Chondrocyte (in vitro differentiated cells): ENCODE results near the gene DYNLRB2. TPM values are rescaled to one million over a fixed set of nuclear protein-coding genes. Genes with fewer than 3 reads are reported as not detected.

ENCODE experiments used
- DNase-seq: peaks from one replicate; pipeline ENCODE4 v3.0.0; 2021; ENCODE audit warnings: mixed read lengths, low spot score
- H3K27ac Mint-ChIP-seq: one replicate; pipeline ENCODE4 v1.8.0; 2021; ENCODE audit warnings: mild to moderate bottlenecking, moderate library complexity, mixed read lengths; ENCODE audit not compliant: unreplicated experiment
- H3K27me3 Mint-ChIP-seq: 2 replicates; pipeline ENCODE4 v1.8.0; 2021; ENCODE audit warnings: low read depth, mixed read lengths
- H3K36me3 Mint-ChIP-seq: 2 replicates; pipeline ENCODE4 v1.8.0; 2021; ENCODE audit warnings: low read depth, mixed read lengths
- H3K4me1 Mint-ChIP-seq: 2 replicates; pipeline ENCODE4 v1.8.0; 2021; ENCODE audit warnings: low read depth, mild to moderate bottlenecking, mixed read lengths
- H3K4me3 Mint-ChIP-seq: one replicate; pipeline ENCODE4 v1.8.0; 2021; ENCODE audit warnings: mild to moderate bottlenecking, moderate library complexity, mixed read lengths; ENCODE audit not compliant: unreplicated experiment
- H3K9me3 Mint-ChIP-seq: 2 replicates; pipeline ENCODE4 v1.8.0; 2021; ENCODE audit warnings: low read depth, mixed read lengths
- CTCF ChIP-seq: fragments of 200-600 bp; sonication (generic); IDR thresholded peaks from 2 replicates; pipeline ENCODE4 v1.5.0; 2021; ENCODE audit warnings: antibody characterized with exemption, mild to moderate bottlenecking, moderate library complexity
- total RNA-seq: library from RNA; stranded (reverse); gene quantifications from 3 replicates; pipeline ENCODE4 v1.2.1, GENCODE V29; 2021

DYNLRB2 gene
- total RNA-seq, 1 donor from 2014 or later = not detected

GRCh38 chr16:80583466-80583865 lies 42.7 kb downstream of the DYNLRB2 start:
- no peak overlapping the region for H3K27ac Mint-ChIP-seq
- TF ChIP-seq CTCF = no peak
- DNase-seq = no peak
- no peaks in the 10 kb centered on the region for H3K36me3 Mint-ChIP-seq
- H3K9me3 Mint-ChIP-seq = peaks cover 13% of the 10 kb centered on the region
- H3K27me3 Mint-ChIP-seq = peaks cover 2% of the 10 kb centered on the region
- no peak overlapping the region for H3K4me3 Mint-ChIP-seq
- no peaks in the 10 kb centered on the region for H3K4me1 Mint-ChIP-seq

GRCh38 chr16:80585764-80586163 lies 45.0 kb downstream of the DYNLRB2 start:
- DNase-seq = no peak
- H3K4me1 Mint-ChIP-seq = no peaks in the 10 kb centered on the region
- no peak overlapping the region for H3K27ac Mint-ChIP-seq
- no peaks in the 10 kb centered on the region for H3K36me3 Mint-ChIP-seq
- no peak overlapping the region for H3K4me3 Mint-ChIP-seq
- no peak for TF ChIP-seq CTCF
- H3K9me3 Mint-ChIP-seq = peaks cover 12% of the 10 kb centered on the region
- peaks cover 2% of the 10 kb centered on the region for H3K27me3 Mint-ChIP-seq

- no peak for DNase-seq
- Mint-ChIP-seq H3K4me3 (no peak overlapping the region), H3K27me3 (peaks cover 2% of the 10 kb centered on the region), H3K9me3 (peaks cover 13% of the 10 kb centered on the region), H3K27ac (no peak overlapping the region), H3K4me1 (no peaks in the 10 kb centered on the region), H3K36me3 (no peaks in the 10 kb centered on the region)
- TF ChIP-seq CTCF = no peak
Observed at GRCh38 chr16:80586476-80586875, 45.7 kb downstream of the DYNLRB2 start.

- Mint-ChIP-seq H3K9me3 (peaks cover 13% of the 10 kb centered on the region), H3K4me3 (no peak overlapping the region), H3K27ac (no peak overlapping the region), H3K4me1 (no peaks in the 10 kb centered on the region), H3K27me3 (peaks cover 2% of the 10 kb centered on the region), H3K36me3 (no peaks in the 10 kb centered on the region)
- no peak for TF ChIP-seq CTCF
- DNase-seq = no peak
Observed at GRCh38 chr16:80587071-80587470, 46.3 kb downstream of the DYNLRB2 start.

GRCh38 chr16:80591071-80591915 lies 50.5 kb downstream of the DYNLRB2 start:
- H3K27me3 Mint-ChIP-seq = no peaks in the 10 kb centered on the region
- no peak for DNase-seq
- H3K27ac Mint-ChIP-seq = no peak overlapping the region
- no peaks in the 10 kb centered on the region for H3K4me1 Mint-ChIP-seq
- TF ChIP-seq CTCF = no peak
- no peaks in the 10 kb centered on the region for H3K36me3 Mint-ChIP-seq
- peaks cover 15% of the 10 kb centered on the region for H3K9me3 Mint-ChIP-seq
- no peak overlapping the region for H3K4me3 Mint-ChIP-seq
